ENCODE data around the gene RAD52. TPM values are rescaled to one million over a fixed set of nuclear protein-coding genes. Genes with fewer than 3 reads are reported as not detected.

Gene RAD52
- polyA plus RNA-seq, 1 experiment, result 18.8 TPM

- H3K27me3 ChIP-seq (ENCODE audit: control insufficient read depth, insufficient read depth, low read length), result no peaks in the 10 kb centered on the region
- no peaks in the 10 kb centered on the region for H3K9me3 ChIP-seq (ENCODE audit: control insufficient read depth, insufficient read depth, low read length)
- ChIA-PET POLR2A (no interaction called here), CTCF (no interaction called here)
- no peak overlapping the region for H3K4me3 ChIP-seq (ENCODE audit: low read depth, low read length)
- no peak for DNase-seq (ENCODE audit: low read depth, low spot score)
- H3K27ac ChIP-seq (ENCODE audit: low read depth, low read length), result no peak overlapping the region
- no peak for TF ChIP-seq CTCF (IDR thresholded peaks at IDR 0.05; ENCODE audit: low read depth, low read length)
Observed at GRCh38 chr12:931591-931990, 17.9 kb downstream of the RAD52 start.

DNA sequence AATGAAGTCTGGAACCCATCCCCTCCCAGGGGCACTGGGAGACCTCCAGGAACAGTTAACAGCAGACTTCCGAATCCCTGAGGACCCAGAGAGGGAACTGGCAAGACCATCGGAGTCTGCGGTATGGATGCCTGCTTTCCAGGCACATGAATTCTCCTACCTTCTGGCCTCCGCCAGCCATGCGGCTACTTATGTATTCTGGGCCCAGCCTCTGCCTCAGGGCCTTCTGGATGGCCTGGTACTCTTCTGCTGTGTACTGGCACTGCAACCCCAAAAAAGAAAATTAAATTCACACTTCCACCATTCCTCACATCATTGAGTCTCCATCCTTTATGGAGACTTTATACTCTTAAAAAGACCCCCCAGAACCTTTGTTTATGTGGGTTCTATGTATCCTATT lies 18.4 kb downstream of the RAD52 start:
- no peaks in the 10 kb centered on the region for H3K9me3 ChIP-seq (ENCODE audit: control insufficient read depth, insufficient read depth, low read length)
- CTCF ChIA-PET, result no interaction called here
- no peak for DNase-seq (ENCODE audit: low read depth, low spot score)
- H3K27ac ChIP-seq (ENCODE audit: low read depth, low read length), result no peak overlapping the region
- no peak overlapping the region for H3K4me3 ChIP-seq (ENCODE audit: low read depth, low read length)
- no peaks in the 10 kb centered on the region for H3K27me3 ChIP-seq (ENCODE audit: control insufficient read depth, insufficient read depth, low read length)
- POLR2A ChIA-PET, result no interaction called here
- TF ChIP-seq CTCF (IDR thresholded peaks at IDR 0.05; ENCODE audit: low read depth, low read length), result no peak

DNA sequence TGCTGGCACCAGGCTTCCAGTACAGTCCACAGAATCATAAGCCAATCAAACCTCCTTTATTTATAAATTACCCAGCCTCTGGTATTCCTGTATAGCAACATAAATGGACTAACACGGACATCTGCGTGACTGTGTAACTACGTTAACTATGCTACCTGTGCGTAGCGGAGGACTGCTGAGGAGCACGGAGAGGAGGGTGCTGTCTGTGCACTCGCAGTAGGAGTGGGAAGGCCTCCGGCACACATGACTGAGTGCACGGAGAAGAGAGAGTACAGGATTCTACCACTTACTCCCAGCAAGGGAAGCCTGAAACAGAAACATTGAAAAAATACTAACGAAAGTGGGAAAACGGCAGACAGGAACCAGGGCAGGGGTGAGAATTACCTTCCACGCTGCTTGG lies 22.9 kb downstream of the RAD52 start:
- ChIA-PET CTCF (no interaction called here), POLR2A (no interaction called here)
- H3K4me3 ChIP-seq (ENCODE audit: low read depth, low read length), result no peak overlapping the region
- no peaks in the 10 kb centered on the region for H3K9me3 ChIP-seq (ENCODE audit: control insufficient read depth, insufficient read depth, low read length)
- no peak overlapping the region for H3K27ac ChIP-seq (ENCODE audit: low read depth, low read length)
- DNase-seq (ENCODE audit: low read depth, low spot score), result no peak
- no peak for TF ChIP-seq CTCF (IDR thresholded peaks at IDR 0.05; ENCODE audit: low read depth, low read length)
- H3K27me3 ChIP-seq (ENCODE audit: control insufficient read depth, insufficient read depth, low read length), result no peaks in the 10 kb centered on the region

DNA sequence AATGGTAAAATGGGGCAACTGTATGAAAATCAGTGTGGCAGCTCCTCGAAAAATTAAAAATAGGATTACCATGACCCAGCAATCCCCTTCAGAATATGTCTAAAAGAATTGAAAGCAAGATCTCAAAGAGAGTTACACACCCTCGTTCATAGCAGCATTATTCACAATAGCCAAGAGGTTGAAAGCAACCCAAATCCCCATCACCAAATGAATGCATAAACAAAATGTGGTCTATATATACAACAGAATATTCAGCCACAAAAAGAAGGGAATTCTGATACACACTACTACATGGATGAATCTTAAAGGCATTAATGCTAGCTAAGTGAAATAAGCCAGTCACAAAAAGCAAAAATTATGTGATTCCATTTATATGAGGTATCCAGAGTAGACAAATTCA lies 27.2 kb downstream of the RAD52 start:
- Histone ChIP-seq H3K27me3 (ENCODE audit: control insufficient read depth, insufficient read depth, low read length) (no peaks in the 10 kb centered on the region), H3K4me3 (ENCODE audit: low read depth, low read length) (no peak overlapping the region), H3K9me3 (ENCODE audit: control insufficient read depth, insufficient read depth, low read length) (no peaks in the 10 kb centered on the region), H3K27ac (ENCODE audit: low read depth, low read length) (no peak overlapping the region)
- TF ChIP-seq CTCF (IDR thresholded peaks at IDR 0.05; ENCODE audit: low read depth, low read length), result no peak
- ChIA-PET CTCF (interaction anchor here (0.8 to 1.9 kb wide), 3 partner anchors 27 to 353 kb away, joined by 3 to 6 read pairs (median 3); partner anchors contain the start of gene RAD52), POLR2A (no interaction called here)
- DNase-seq (ENCODE audit: low read depth, low spot score), result peak; percentile 13

- no peak overlapping the region for H3K27ac ChIP-seq (ENCODE audit: low read depth, low read length)
- H3K4me3 ChIP-seq (ENCODE audit: low read depth, low read length), result no peak overlapping the region
- CTCF ChIA-PET, result no interaction called here
- TF ChIP-seq CTCF (IDR thresholded peaks at IDR 0.05; ENCODE audit: low read depth, low read length), result no peak
- H3K27me3 ChIP-seq (ENCODE audit: control insufficient read depth, insufficient read depth, low read length), result no peaks in the 10 kb centered on the region
- POLR2A ChIA-PET, result no interaction called here
- no peak for DNase-seq (ENCODE audit: low read depth, low spot score)
- no peaks in the 10 kb centered on the region; the same call in 1 of the 2 replicates for H3K9me3 ChIP-seq (ENCODE audit: control insufficient read depth, insufficient read depth, low read length)
Observed at GRCh38 chr12:920676-921075, 28.8 kb downstream of the RAD52 start.

Measured in AG04450 (cell line).